Epithelial cell of prostate (primary cell): ENCODE results near the gene HOXB9.

Experiments
- DNase-seq: peaks from one replicate; pipeline ENCODE4 v3.0.0-alpha.2; 2011; ENCODE audit warnings: low read depth, low spot score
- H3K27ac ChIP-seq: fragments of 450-650 bp; 2 replicates; pipeline ENCODE4 v1.5.1; 2017; ENCODE audit warnings: mild to moderate bottlenecking

HOXB9 gene

DNA sequence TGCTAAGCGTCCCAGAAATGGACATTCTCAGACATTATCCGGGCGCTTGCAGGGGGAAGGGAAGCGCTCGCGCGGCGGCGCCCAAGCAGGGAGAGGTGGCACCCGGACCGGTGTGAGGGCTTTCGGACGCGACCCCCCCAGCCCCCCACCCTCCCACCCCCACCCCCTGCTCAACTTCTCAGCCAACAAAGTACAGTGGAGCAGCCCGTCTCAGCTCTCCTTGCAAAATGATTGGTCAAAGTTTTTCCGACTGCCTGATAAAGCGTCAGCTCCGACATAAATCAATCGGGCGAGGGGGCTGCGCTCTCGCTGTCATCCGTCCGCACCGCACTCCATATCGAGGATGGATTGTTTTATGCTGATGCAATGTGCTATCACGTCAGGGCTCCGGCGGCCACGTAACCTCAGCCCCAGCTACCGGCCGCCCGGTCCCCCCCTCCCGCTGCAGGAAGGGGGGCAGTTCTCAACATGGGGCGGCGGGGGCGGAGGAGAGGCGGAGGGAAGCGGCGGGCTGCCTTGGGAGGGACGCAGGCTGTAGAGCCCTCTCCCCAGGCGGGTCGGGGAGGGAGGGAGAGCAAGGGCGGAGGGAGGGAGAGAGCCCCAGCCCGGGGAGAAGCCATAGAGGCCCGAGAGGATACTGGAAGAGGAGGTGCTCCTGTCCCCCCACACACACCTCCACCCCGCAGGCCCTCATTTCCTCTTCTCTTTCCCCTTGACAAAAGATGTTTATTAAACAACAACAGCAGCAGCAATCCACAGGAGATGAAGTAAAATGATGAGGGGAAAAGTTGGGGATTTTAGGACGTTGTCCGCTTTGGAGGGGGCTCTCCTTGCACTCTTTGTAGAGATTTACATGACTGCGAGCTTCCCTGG lies at the start of gene HOXB9:
Gene HOXB9, minus strand, starts transcription at position 114 of the 873 bp plus-strand sequence. Its CDS starts 89 bp downstream, at position 25.
- no peak for DNase-seq
- H3K27ac ChIP-seq: peak within 1 kb of the TSS; percentile 48

DNA sequence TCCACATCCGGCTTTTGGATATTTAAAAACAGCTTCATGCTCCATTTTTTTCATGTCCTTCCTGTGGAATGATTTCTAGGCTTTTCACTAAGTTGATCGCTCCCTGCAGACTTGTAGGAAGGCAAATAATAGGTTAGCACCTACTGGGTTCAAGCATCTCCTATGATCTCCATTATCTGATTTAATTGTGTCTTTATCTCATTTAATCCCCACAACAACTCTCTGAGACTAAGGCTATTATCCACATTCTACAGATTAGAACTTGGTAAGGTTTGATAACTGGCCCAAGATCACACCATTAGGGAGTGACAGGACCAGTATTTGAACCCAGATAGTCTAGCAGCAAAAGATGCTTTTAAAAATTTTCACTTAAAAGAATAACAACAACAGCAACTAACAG lies 46.2 kb upstream of the HOXB9 start:
- DNase-seq: no peak
- H3K27ac ChIP-seq: no peak overlapping the region

DNA sequence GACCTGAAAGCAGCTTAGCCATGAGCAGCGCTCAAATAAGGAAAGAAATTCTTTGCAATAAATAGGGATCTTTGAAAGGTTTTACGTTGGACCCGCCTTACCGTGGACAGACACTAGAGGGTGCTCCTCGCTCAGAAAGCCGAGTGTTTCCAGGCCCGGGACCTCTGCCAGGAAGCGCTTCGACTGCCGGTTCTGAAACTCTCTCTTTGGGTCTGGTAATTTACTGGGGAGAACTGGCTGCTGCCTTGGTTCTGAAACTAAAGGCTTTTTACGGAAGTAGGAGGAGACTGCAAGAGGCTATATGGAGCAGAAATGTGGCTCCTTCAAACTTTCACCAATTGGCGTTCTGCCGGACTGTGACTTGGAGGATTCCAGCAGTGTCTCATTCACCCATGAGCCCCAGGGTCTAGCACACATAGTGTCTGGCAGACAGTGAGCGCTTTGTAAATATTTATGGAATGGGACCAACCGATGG lies 45.6 kb upstream of the HOXB9 start:
- DNase-seq: no peak

DNA sequence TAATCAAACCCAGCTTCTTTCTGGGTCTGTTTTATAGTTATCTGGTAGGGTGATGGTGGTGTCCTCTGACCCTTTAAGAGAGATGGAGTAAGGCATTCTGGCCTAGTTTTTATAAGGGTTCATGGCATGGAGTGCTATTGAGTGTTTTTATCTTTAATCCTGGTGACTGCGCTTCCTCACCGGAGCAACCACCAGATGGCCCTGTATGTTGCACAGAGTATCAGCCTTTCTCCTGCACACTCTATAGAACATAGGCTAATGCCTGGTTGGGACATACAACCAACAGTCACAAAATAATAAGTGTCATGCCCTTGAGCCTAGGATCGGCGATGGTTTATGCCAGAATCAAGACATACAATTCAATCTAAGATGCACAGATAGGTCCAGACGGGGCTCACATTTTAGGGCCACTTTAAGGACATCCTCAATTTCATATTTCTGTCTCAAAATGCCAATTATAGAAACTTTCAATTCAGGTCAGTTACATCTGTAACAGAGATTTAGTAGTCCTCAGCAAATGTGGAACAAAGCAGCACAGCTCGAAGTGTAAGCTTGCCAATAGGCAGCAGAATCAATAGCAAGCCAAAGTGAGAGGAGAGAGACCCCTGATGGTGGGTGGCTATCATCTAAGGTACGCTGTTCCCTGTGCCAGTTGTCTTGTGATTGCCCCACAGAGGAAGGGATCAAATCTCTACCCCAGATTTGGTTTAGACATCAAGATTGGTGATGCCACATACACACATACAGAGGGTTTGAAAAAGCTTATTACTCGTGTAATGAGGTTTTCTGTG lies 37.2 kb upstream of the HOXB9 start:
- no peak for DNase-seq
- H3K27ac ChIP-seq: no peak overlapping the region

More for the DNA sequence above, 45.6 kb upstream of the HOXB9 start:
- no peak overlapping the region for H3K27ac ChIP-seq

DNA sequence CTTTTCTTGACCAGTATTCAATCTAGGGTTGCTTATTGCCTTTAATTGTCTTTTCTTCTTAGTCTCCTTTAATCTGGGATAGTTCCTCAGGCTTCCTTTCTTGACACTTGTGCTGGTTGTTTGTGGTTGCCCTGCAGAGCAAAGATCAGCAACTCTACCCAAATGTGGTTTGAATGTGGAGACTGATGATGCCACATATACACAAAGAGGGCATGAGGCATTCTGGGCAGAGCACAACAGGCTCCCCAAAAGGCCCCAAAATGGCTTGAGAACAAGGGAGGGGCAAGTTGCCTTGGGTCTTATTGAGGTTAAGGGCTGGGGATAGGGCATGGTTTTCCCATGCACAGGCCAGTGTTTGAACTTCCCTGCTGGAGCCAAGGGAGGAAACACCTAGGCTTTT lies 29.8 kb upstream of the HOXB9 start:
- DNase-seq: no peak
- no peak overlapping the region for H3K27ac ChIP-seq

DNA sequence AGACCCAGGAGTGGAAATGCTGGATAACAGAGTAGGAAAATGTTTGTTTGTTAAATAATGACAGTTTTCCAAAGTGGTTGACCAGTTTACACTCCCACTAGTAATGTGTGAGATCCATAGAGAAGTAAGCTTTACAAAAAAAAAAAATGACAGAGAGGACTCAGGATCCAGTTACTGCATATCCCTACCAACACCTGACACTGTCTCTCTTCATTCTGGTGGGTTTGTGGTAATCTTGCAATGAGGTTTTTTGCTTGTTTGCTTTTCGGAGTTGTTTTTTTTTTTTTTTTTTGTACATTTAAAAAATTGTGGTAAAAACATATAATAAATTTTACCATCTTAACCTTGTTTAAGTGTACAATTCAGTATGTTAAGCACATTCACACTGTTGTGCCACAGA lies 23.6 kb upstream of the HOXB9 start:
- no peak for DNase-seq
- no peak overlapping the region for H3K27ac ChIP-seq

DNA sequence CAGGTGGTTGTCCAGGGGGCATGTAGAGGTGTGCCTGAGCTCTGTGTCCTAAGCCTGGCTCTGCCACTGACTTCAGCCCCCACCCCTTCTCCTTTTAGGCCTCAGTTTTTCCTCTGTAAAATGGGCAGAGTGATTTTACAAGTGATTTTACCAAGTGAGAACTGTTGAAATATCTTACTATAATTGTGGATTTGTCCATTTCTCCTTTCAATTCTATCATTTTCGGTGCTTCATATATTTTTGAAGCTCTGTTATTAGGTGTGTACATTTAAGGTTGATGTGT lies 21.7 kb upstream of the HOXB9 start:
- DNase-seq: no peak
- H3K27ac ChIP-seq: no peak overlapping the region

DNA sequence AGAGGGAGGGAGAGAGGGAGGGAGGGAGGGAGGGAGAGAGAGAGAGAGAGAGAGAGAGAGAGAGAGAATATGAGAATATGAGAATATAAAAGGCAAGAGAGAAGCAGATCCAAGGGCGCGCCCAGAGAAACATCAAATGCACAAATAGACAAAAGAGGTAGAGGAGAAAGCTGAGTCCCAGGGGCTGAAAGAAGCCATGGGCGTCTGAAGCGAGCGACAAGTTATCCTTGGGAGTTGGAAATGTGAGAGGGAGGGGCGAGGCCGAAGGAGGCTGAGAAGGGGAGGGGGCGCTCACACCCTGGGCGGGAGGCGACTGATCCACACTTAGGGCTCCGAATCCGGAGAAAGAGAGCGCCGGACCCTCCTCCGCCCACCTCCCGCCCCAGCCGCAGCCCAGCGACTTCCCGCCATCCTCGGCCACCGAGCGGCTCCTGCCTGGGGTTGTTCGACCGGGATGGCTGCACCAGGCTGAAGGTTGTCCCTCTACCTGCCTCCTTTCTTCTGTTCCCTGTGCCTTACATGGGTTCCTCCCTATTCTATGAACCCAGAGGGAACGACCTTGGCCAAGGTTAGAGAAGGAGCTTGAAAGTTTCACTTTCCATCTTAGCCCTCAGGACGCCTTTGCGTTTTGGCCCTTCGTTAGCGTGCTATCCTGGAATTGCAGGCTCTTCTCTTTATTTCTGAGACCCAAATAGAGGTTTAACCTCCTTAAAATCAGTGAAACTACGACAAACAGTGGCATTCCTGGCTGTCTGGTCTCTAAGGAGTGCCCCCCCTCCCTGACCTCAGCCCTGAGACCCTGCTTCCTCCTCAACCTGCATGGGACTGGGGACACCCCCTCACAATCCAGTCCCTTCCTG lies 21.2 kb upstream of the HOXB9 start:
- H3K27ac ChIP-seq: no peak overlapping the region
- no peak for DNase-seq

DNA sequence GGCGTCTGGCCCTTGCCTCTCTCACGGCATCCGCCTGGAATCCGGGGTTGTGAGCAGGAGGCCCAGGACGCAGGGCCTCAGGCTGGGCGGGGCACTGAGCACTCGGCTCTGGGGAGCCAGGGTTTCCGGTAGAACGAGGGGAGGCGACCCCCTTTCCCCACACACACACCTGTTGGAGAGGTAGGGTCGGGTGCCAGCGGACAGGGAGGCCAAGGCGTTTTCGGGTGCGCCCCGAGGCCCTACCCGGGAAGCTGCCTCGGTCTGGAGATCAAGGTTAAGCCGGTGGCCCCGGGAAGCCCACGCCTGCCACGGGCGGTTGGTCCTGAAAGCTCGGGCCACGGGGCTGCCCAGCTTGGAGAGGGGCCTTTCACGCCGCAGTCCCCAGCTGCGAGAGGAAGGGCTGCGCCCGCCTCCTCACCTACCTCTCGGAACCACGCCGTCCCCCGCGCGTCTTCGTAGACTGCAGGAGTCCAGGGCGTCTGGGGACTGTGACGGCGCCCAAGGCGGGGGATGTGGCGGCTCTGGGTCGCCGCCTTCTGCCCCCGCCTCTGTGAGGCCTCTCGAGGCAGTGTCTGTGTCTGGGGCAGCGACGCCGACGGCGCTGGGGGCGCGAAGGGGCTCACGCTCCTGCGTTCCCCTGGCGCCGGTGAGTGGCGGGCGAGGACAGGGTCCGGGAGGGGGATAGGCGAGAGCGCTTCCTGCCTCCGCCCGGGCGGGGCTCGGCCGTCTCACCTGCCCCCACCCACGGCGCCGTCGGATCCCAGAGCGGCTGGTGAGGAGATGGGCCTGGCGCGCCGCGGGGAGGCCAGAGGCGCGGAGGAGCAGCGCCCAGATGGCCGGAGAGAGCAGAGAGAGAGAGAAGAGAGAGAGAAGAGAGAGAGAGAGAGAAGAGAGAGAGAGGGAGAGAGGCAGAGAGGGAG lies 20.3 kb upstream of the HOXB9 start:
- DNase-seq: no peak
- peak overlapping the region; percentile 26 for H3K27ac ChIP-seq

DNA sequence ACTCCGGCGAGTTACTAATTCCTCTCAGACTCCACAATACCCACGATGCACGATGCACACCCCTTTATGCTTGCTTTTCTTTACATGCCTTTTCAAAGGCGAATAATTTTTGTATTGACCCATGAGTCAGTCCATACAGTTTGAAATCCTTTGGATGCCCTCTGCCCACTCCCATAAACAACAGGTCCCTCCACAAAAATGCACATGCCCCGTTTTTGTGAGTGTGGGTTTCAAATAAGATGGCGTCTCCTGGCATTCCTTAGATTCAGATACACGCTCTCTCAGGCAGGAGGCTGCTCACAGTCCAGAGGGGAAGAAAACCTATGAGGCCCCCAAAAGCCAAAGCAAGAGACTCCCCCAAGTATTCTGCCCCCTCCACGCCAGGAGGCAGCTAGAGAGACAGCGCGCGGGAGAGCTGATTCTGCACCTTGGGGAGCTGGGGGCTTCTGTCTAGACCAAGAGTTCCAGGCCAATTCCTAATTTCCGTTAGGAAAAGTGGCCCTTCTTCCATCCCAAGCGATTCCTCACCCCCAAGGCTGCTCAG lies 19.6 kb upstream of the HOXB9 start:
- no peak for DNase-seq
- no peak overlapping the region for H3K27ac ChIP-seq

DNA sequence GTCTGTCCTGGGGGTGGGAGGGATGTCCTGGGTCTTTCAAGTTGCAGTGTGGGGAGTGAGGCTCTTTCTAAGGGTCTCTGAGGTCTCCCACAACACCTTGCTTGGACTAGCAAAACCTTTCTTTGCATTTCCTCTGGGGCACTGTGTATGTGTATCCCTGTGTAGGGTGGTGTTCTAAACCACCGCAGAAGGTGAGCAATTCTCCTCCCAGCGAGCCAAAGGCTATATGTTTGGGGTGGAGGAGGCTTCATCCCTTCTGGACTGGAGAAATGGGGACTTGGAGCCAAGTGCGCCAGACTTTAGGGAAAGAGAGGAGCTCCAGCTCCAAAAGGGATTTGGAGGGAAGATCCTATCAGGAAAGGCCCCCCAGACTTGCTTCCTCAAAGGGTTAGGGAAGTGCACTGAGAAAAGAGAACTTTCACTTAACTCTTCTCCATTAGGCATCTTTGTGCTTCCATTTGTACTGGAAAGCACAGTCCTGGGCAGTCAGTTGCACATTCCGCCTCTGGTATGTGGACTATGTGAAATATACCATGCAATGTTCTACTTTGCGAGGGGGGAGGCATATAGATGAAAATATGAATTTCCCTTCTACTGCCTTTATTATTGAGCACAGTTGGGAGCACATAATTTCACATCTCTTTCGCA lies 18.9 kb upstream of the HOXB9 start:
- DNase-seq: no peak
- no peak overlapping the region for H3K27ac ChIP-seq

DNA sequence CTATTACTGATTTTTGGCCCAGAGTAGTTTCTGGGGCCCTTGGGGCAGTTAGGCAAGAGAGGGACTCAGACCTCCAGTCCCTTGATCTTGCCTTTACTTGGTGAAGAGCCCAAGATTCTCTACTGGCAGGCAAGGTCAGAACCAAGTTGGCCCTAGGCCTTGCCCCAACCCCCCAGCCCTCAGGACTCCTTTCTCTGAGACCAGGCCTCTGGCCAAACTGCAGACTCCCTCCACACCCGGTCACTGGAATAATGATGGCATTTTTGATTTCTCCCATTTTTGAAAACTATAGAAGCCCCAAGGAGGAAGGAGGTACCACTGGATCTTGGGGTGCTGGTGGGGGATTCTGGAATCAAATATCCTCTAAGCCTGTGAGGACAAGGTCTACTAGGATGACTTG lies 18.0 kb upstream of the HOXB9 start:
- H3K27ac ChIP-seq: no peak overlapping the region
- DNase-seq: no peak

DNA sequence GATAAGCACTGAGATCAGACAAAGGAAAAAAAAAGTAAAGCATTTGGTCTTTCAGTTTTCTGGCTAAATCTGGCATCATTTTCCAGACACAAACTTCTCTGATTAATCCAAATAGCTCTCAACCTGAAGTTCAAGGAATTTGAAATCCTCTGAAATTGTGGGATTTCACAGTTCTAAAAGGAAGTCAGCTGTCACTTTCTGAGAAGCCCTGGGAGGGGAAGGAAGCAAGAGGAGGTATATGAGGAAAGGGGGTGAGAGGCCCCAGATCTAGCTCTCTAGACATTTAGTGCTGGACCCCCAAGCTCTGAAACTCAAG lies 17.5 kb upstream of the HOXB9 start:
- H3K27ac ChIP-seq: no peak overlapping the region

DNA sequence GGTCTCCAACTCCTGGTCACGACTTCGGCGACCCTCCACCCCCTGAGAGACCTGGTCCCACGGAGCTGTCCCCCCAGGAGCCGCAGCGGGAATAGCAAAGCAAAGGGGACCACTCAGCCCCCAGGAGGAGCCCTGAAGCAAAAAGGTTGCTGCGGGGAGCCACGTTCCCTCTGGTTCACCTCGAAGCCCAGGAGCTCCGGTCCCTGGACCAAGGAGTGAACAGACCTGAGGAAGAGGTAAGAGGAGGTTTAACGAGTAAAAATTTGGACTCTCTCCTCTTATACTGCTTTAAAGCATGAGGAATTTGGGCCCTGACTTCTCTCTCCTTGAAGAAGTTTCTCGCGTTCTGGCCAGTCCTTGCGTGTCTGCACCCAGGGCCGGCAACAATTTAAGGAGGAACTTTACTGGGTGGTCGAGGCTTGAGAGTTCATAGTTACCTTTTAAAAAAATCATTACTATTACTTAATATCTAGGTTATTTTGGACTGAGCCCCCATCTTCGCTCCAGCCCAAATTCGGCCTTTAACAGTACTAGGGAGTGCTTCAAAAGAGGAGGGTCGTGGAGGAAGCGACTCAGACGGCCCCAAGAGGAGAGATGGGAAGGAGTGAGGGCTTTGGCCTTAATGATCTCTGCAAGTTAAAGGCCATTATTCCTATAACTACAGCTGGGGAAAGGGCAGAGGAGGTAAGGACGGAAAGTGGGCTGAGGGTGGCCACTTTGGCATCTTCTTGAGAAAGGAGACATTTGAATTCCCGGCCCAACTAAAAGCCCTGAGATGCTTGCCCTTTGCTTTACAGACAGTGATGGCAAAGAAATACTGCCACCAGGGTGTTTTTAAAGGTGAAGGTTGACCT lies 16.9 kb upstream of the HOXB9 start:
- DNase-seq: no peak

More for the DNA sequence above, 17.5 kb upstream of the HOXB9 start:
- DNase-seq: no peak

DNA sequence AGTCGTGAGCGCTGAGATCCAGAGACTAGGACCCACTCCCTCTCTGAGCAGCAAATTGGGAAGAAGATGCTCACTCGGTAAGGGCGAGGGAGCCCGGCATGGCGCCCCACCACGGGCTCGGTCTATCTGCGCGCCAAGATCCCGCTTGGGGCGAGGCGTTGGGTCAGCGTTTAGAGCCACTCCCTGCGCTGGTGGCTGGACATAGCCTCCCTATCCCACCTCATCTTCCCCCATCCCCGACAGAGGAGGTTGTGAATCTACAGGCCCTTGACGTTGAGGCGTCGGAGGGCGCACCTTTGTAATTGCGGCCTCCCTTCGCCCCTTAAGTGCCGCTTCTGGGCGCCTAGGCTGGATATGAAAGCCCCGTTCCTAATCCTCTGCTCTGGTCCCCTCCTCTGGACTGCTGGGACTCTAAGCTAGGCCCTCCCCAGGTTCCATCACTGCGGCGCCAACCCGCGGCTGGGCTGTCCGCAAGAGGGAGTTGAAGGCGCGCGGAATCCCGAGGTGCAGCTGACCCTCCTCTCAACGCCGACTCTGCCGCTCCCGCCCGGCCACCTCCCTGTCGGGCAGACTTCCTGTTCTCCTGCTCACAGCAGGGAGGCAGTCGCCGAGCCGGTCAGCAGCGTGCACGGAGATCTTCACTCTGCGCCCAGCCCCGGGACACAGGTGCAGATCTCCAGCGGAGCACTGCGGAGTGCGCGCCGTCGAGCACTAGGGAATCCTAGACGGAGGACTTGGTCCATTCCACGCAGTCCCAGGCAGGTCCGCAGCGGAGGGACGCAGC lies 16.1 kb upstream of the HOXB9 start:
- H3K27ac ChIP-seq: no peak overlapping the region
- no peak for DNase-seq

More for the DNA sequence above, 16.9 kb upstream of the HOXB9 start:
- no peak overlapping the region for H3K27ac ChIP-seq

DNA sequence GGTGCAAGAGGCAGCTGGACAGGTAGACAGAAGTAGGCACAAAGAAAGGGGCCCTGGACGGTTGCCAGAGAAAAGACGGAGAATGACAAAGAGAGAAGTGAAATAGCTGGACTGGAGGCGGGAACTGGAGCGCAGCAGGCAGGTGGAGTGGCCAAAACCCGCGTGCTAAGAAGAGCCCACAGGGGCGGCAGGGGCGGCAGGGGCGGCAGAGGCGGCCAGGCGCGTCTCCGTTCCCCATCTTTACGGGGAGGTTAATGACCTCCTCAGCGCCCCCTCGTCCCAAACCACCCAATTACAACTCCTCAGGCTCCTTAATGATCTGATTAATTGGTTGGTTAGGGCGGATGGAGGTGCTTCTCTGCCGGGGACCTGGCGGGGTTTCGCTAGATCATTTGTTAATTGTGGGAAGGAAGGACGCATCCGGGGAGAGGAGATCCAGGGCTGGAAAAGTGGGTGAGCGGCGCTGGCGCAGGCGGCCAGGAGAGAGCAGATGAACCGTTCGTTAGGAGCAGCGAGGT lies 15.4 kb upstream of the HOXB9 start:
- no peak for DNase-seq
- H3K27ac ChIP-seq: no peak overlapping the region

DNA sequence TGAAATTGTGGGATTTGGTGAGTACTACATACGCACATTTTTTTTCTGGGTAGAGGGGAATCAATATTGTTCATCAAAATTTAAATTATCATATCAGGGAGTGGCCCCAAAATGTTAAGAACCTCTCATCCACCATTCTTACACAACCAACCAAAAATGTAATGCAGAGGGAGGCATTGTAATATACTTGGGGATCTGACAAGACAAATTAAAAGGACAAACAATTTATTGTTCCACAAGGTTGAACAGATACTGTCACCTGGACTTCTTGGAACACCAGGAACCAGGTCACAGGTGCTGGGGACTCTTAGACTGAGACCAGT lies 14.7 kb upstream of the HOXB9 start:
- no peak overlapping the region for H3K27ac ChIP-seq
- no peak for DNase-seq
